Prostate gland (tissue), 2 donors: ENCODE results near the gene ARHGAP18. TPM values are rescaled to one million over a fixed set of nuclear protein-coding genes. Genes with fewer than 3 reads are reported as not detected.

Source experiments
- DNase-seq: peaks from one replicate; pipeline ENCODE4 v3.0.0-alpha.2; 2019; ENCODE audit warnings: low spot score
- H3K27ac ChIP-seq, 2 donors: fragments of 200-600 bp; sonication (generic); 2 replicates each; pipeline ENCODE4 v1.5.1; 2017 to 2019
- H3K27me3 ChIP-seq: fragments of 200-600 bp; sonication (generic); replicated peaks from 2 replicates; pipeline ENCODE4 v1.5.1; 2019; ENCODE audit not compliant: insufficient read depth
- H3K36me3 ChIP-seq, 2 donors: fragments of 200-600 bp; sonication (generic); 1 replicate in 1 of 2; 2 replicates in 1 of 2; pipeline versions ENCODE4 v1.5.1 to v1.8.1; 2017 to 2019
- H3K4me1 ChIP-seq: fragments of 200-600 bp; sonication (generic); replicated peaks from 2 replicates; pipeline ENCODE4 v1.5.1; 2019
- H3K4me3 ChIP-seq, 2 donors: fragments of 200-600 bp; sonication (generic); 2 replicates each; pipeline ENCODE4 v1.5.1; 2017 to 2019
- H3K9me3 ChIP-seq: fragments of 200-600 bp; sonication (generic); 2 replicates; pipeline ENCODE4 v1.5.1; 2017
- POLR2A ChIP-seq: fragments of 450-650 bp; IDR thresholded peaks from one replicate; pipeline ENCODE4 v1.6.1; 2016; ENCODE audit warnings: antibody characterized with exemption, mild to moderate bottlenecking
- POLR2AphosphoS5 ChIP-seq: sonication (generic); formaldehyde crosslinking; IDR thresholded peaks from one replicate; pipeline ENCODE4 v1.6.1; 2017; ENCODE audit warnings: antibody characterized with exemption
- WGBS: methylation state at CpG from one replicate; pipeline ENCODE4 v1.1.5; 2018; 5-methylcytosine and 5-hydroxymethylcytosine counted together
- intact Hi-C: fragments of 100-400 bp; cut with DNase I; formaldehyde crosslinking; loops from one replicate; pipeline ENCODE4 v1.14.2; 2022
- total RNA-seq, 2 donors: library from RNA; depleted of rRNA; stranded (reverse); fragments of >200 nt; gene quantifications; one replicate each; pipeline ENCODE4 v1.1.0, GENCODE V29; 2016
- TF ChIP-seq, protein P1 (sequence below), 4 experiments: fragments of 200-600 bp in 2 of 4; fragments of 450-650 bp in 2 of 4; sonication (generic) in 2 of 4; IDR thresholded peaks; 1 replicate in 3 of 4; 2 replicates in 1 of 4; pipeline ENCODE4 v1.5.1; 2016 to 2019; ENCODE audit warnings: antibody characterized with exemption in 4 of 4, mild to moderate bottlenecking in 2 of 4, moderate library complexity in 2 of 4

The ARHGAP18 gene
- total RNA-seq, 2 donors from 2014 or later = 15.0 to 29.1 TPM

DNA sequence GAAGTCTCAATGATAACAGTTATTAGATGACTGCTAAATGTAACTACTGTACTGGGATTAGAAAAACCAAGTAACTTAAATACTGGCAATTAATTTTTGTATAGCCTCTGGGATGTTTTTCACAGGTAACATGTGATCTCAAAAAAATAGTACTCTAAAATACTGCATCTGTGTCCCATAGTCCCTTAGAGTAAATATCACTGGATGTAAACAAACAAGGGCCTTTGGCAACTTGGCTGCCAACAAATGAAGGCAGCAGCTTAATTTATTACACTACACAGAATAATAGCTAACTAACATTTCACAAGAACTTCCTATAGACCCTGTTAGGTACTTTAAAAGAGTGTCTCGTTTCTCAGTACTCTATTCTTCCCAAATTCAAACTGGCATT is 14.0 kb downstream of the ARHGAP18 start:
- no peak overlapping the region for H3K4me3 ChIP-seq
- H3K27ac ChIP-seq = no peak overlapping the region
- WGBS = 49% methylated on average over 1 of the region's 1 CpG
- no peaks in the 10 kb centered on the region for H3K4me1 ChIP-seq
- DNase-seq = no peak
- no peaks in the 10 kb centered on the region for H3K36me3 ChIP-seq
- TF ChIP-seq POLR2A (no peak), POLR2AphosphoS5 (no peak)
- TF ChIP-seq, protein P1, sequence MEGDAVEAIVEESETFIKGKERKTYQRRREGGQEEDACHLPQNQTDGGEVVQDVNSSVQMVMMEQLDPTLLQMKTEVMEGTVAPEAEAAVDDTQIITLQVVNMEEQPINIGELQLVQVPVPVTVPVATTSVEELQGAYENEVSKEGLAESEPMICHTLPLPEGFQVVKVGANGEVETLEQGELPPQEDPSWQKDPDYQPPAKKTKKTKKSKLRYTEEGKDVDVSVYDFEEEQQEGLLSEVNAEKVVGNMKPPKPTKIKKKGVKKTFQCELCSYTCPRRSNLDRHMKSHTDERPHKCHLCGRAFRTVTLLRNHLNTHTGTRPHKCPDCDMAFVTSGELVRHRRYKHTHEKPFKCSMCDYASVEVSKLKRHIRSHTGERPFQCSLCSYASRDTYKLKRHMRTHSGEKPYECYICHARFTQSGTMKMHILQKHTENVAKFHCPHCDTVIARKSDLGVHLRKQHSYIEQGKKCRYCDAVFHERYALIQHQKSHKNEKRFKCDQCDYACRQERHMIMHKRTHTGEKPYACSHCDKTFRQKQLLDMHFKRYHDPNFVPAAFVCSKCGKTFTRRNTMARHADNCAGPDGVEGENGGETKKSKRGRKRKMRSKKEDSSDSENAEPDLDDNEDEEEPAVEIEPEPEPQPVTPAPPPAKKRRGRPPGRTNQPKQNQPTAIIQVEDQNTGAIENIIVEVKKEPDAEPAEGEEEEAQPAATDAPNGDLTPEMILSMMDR (IDR thresholded peaks at IDR 0.05) = no peak
- intact Hi-C loops = no loop called here
- no peaks in the 10 kb centered on the region for H3K9me3 ChIP-seq
- H3K27me3 ChIP-seq = no peaks in the 10 kb centered on the region

DNA sequence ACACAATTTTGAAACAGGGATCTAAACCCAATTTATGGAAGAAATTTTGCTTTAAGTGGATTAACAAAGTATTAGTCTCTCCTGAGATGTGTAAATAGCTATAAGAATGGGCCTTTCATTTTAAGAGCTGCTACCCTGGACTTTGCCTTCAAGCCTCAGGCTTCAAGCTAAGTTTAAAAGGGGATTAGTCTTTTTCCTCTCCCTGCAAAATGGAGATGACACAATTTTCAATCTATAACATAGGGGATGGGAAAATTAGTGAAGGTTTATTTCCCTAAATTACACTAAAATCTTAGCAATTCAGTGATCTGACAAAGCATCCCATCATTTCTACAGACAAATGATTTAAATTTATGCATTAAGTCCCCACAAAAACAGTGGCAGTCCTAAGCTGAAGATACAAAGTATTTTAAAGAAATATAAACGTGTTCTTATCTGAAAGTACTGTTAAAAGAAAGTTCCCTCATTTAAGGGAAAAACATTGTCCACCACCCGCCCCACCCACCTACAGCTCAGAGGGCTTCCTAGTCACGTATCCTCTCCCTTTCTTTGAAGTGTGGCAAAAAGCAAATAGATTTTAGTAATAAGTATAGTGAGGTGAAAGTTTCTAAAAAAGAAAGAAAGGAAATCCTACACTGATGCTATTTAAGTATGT is 14.5 kb downstream of the ARHGAP18 start:
- H3K36me3 ChIP-seq = no peaks in the 10 kb centered on the region
- WGBS = 50% methylated on average over 3 of the region's 3 CpGs
- DNase-seq = no peak
- H3K27ac ChIP-seq = no peak overlapping the region
- H3K9me3 ChIP-seq = no peaks in the 10 kb centered on the region
- no peaks in the 10 kb centered on the region for H3K4me1 ChIP-seq
- H3K4me3 ChIP-seq = no peak overlapping the region
- H3K27me3 ChIP-seq = no peaks in the 10 kb centered on the region
- intact Hi-C loops = no loop called here
- TF ChIP-seq, protein P1 (IDR thresholded peaks at IDR 0.05) = no peak
- no peak for TF ChIP-seq POLR2AphosphoS5
- no peak for TF ChIP-seq POLR2A

DNA sequence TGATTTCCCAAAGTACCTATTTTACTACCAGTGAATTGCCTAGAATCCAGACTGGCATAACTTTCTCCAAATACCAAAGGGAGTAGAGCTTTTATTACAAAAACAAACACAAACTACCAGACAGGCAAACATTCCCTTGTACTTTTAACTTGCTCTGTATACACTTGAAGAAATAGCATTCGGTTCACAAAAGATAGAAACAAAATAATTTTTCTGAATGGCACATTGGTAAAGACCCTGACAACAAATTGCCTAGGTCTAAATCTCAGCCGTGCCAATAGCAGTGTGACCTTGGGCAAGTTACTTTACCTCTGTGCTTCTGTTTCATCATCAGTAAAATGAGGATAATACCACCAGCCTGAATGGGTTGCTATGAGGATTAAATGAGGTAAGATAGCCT is 15.9 kb downstream of the ARHGAP18 start:
- intact Hi-C loops = no loop called here
- H3K27ac ChIP-seq = no peak overlapping the region
- H3K27me3 ChIP-seq = no peaks in the 10 kb centered on the region
- H3K4me3 ChIP-seq = no peak overlapping the region
- no peaks in the 10 kb centered on the region for H3K36me3 ChIP-seq
- no peaks in the 10 kb centered on the region for H3K4me1 ChIP-seq
- no peak for DNase-seq
- TF ChIP-seq, protein P1 (IDR thresholded peaks at IDR 0.05) = no peak
- TF ChIP-seq POLR2A = no peak
- no peak for TF ChIP-seq POLR2AphosphoS5
- WGBS = 50% methylated on average over 2 of the region's 2 CpGs
- H3K9me3 ChIP-seq = no peaks in the 10 kb centered on the region

DNA sequence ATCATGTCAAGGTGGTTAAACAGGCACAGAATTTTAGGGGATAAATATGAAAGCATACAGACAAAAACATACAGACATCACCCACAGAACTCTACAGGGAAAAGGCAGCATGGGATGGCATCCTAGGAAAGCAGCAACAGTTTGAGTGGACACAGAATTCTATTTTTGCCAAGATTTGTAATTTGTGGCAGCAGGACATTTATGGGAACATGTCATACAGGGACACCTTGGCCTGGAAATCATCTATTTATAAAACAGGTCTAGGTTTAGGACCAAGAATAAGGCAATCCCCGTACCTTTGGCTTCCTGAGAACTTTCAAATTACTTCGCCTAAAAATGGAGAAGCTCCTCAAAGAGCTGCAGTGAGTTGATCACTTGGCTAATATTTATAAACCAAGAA is 17.5 kb downstream of the ARHGAP18 start:
- H3K9me3 ChIP-seq = no peaks in the 10 kb centered on the region
- DNase-seq = no peak
- H3K27me3 ChIP-seq = no peaks in the 10 kb centered on the region
- no peaks in the 10 kb centered on the region for H3K36me3 ChIP-seq
- TF ChIP-seq POLR2AphosphoS5 (peak; percentile 30), POLR2A (no peak)
- intact Hi-C loops = no loop called here
- no peak overlapping the region for H3K4me3 ChIP-seq
- H3K27ac ChIP-seq = peak overlapping the region in 1 of 2 donors; percentile 6
- WGBS = 39% methylated on average over 2 of the region's 2 CpGs
- H3K4me1 ChIP-seq = no peaks in the 10 kb centered on the region

DNA sequence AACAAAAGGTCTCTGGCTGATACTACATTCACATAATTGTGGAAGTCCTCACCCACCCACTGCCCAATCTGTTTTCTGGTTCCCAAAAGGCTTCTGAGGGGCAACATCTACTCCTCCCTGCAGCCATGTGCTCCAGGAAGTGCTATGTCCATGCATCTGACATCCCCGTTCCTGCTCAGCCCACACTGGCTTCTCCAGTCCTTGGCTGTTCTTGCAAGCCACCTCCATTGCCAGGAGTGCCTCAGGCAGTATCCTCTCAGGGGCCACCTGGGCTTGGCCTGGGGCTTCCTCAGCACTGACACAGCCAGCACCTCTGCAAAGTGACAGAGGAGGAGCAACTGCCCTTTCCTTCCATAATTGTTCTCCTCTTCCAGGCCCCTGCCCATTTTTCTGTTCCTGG is 18.3 kb downstream of the ARHGAP18 start:
- Histone ChIP-seq H3K4me1 (no peaks in the 10 kb centered on the region), H3K27ac (peak overlapping the region in 1 of 2 donors; percentile 13), H3K9me3 (no peaks in the 10 kb centered on the region), H3K27me3 (no peaks in the 10 kb centered on the region), H3K36me3 (no peaks in the 10 kb centered on the region), H3K4me3 (no peak overlapping the region)
- intact Hi-C loops = no loop called here
- TF ChIP-seq POLR2AphosphoS5 (no peak), POLR2A (no peak)
- TF ChIP-seq, protein P1 (IDR thresholded peaks at IDR 0.05) = no peak
- 55% methylated on average over 1 of the region's 1 CpG for WGBS
- DNase-seq = no peak
